GM23248 (cell line): ENCODE measurements around the gene CIDEB. TPM values are rescaled to one million over a fixed set of nuclear protein-coding genes. Genes with fewer than 3 reads are reported as not detected.

ENCODE experiments used
- DNase-seq: peaks from one replicate; pipeline ENCODE4 v3.0.0-alpha.2; 2015
- H2AFZ ChIP-seq: fragments of 200-600 bp; sonication (generic); 2 replicates; pipeline ENCODE4 v1.6.1; 2016; ENCODE audit warnings: antibody characterized with exemption
- H3F3A ChIP-seq: fragments of 200-600 bp; sonication (generic); 2 replicates; pipeline ENCODE4 v1.6.1; 2016; ENCODE audit warnings: mild to moderate bottlenecking, antibody characterized with exemption, mixed run types; ENCODE audit not compliant: insufficient read depth
- H3K27ac ChIP-seq: fragments of 200-600 bp; sonication (generic); 2 replicates; pipeline ENCODE4 v1.5.1; 2016; ENCODE audit warnings: mild to moderate bottlenecking
- H3K27me3 ChIP-seq: fragments of 200-600 bp; sonication (generic); replicated peaks from 2 replicates; pipeline ENCODE4 v1.6.1; 2016; ENCODE audit warnings: mild to moderate bottlenecking; ENCODE audit not compliant: insufficient read depth
- H3K36me3 ChIP-seq: fragments of 200-600 bp; sonication (generic); 2 replicates; pipeline ENCODE4 v1.6.1; 2016; ENCODE audit warnings: low read depth, mild to moderate bottlenecking
- H3K4me1 ChIP-seq: fragments of 200-600 bp; sonication (generic); 2 replicates; pipeline ENCODE4 v1.6.1; 2016; ENCODE audit warnings: mild to moderate bottlenecking; ENCODE audit not compliant: insufficient read depth
- H3K4me2 ChIP-seq: fragments of 200-600 bp; sonication (generic); one replicate; pipeline ENCODE4 v1.6.1; 2016; ENCODE audit warnings: mild to moderate bottlenecking; ENCODE audit not compliant: unreplicated experiment
- H3K4me3 ChIP-seq: fragments of 200-600 bp; sonication (generic); 2 replicates; pipeline ENCODE4 v1.5.1; 2016; ENCODE audit warnings: mild to moderate bottlenecking
- H3K79me2 ChIP-seq: fragments of 200-600 bp; sonication (generic); 2 replicates; pipeline ENCODE4 v1.6.1; 2016; ENCODE audit warnings: mild to moderate bottlenecking; ENCODE audit not compliant: insufficient read depth
- H3K9ac ChIP-seq: fragments of 200-600 bp; sonication (generic); 2 replicates; pipeline ENCODE4 v1.6.1; 2016; ENCODE audit warnings: mild to moderate bottlenecking
- H3K9me2 ChIP-seq: fragments of 200-600 bp; sonication (generic); 2 replicates; pipeline ENCODE4 v1.6.1; 2016; ENCODE audit warnings: mixed run types, mild to moderate bottlenecking, moderate library complexity; ENCODE audit not compliant: insufficient read depth
- H3K9me3 ChIP-seq: fragments of 200-600 bp; sonication (generic); one replicate; pipeline ENCODE4 v1.6.1; 2017; ENCODE audit warnings: low read depth
- H4K20me1 ChIP-seq: fragments of 200-600 bp; sonication (generic); 2 replicates; pipeline ENCODE4 v1.6.0; 2016; ENCODE audit not compliant: insufficient read depth
- EZH2 ChIP-seq: fragments of 200-600 bp; sonication (generic); IDR thresholded peaks from 2 replicates; pipeline ENCODE4 v1.6.1; 2018; ENCODE audit warnings: antibody characterized with exemption, mild to moderate bottlenecking; ENCODE audit not compliant: insufficient read depth, poor library complexity, severe bottlenecking
- EZH2phosphoT487 ChIP-seq: fragments of 200-600 bp; sonication (generic); IDR thresholded peaks from 2 replicates; pipeline ENCODE4 v1.6.1; 2018; ENCODE audit warnings: antibody characterized with exemption, moderate library complexity, mild to moderate bottlenecking, low read depth; ENCODE audit not compliant: insufficient read depth
- WGBS, 2 experiments: methylation state at CpG; one replicate each; pipeline ENCODE4 v1.1.6; 2015 to 2017; ENCODE audit warnings: low lambda C conversion rate in 2 of 2, low coverage in 1 of 2; ENCODE audit errors: missing lambda C conversion rate in 2 of 2; 5-methylcytosine and 5-hydroxymethylcytosine counted together
- in situ Hi-C: fragments of 300-500 bp; cut with MboI; formaldehyde crosslinking; loops from 2 replicates; pipeline ENCODE4 v1.15.0; 2020
- polyA plus RNA-seq: library from polyadenylated mRNA; unstranded; fragments of >200 nt; fragmentation: Nextera tagmentation; extraction: Ambion mirVana; gene quantifications from 2 replicates; pipeline ENCODE4 v1.2.1, GENCODE V29; 2016
- total RNA-seq: library from RNA; depleted of rRNA; stranded (reverse); fragments of >200 nt; shearing (Covaris generic); gene quantifications from 2 replicates; pipeline ENCODE4 v1.2.3, GENCODE V29; 2014

The CIDEB gene
- total and polyA plus RNA-seq, 2 experiments from 2014 or later: 1.2 to 2.1 TPM

DNA sequence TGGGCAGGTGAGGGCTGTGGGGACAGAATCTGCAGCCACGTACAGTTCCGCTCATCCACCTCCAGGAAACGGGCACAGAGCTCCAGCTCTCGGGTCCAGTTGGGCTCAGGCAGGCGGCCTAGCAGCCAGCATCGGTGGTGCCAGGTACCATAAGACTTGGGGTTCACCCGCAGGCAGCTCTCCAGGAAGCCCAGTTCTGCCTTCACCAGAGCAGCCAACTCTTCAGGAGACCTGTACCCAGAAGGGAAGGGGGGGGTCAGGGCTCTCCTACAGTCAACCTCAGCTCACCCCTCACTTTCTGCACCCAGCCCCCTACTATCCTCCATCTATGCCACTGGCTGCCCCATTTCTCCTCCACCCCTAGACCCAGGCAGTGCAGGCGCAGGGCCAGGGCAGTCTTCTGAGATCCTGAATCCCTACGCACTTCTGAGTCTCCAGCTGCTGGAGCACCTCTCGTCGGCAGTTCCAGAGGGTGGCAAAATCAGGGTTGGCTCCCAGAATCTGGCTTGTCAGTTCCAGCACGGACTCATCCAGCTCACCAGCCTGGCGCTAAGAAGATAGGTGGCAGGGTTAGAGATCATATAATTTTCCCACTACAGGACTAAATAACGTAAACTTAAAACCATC is 37.8 kb downstream of the CIDEB start:
- no peak for DNase-seq
- TF ChIP-seq EZH2phosphoT487 (no peak), EZH2 (no peak)

DNA sequence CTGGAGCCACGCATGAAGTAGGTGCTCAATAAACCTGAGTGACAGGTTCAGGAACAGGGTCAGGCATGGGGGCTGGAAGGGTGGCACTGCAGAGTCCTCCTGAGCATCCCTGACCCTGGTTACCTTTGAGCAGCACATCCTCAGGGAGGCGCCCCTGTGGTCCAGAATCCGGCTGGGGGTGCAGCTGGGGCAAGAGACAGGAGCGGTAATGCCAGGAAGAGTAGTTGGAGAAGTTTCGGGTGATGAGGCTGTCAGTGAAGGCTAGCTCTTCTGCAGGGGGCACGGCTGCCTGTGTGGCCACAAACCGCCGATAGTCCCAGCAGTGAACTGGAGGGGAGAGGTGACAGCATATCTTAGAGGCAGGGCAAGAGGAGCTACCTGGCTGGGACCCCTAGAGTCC is 38.4 kb downstream of the CIDEB start:
- no peaks in the 10 kb centered on the region for H3K36me3 ChIP-seq

More for the DNA sequence above, 37.8 kb downstream of the CIDEB start:
- Histone ChIP-seq H3K27me3 (no peaks in the 10 kb centered on the region), H2AFZ (no peak overlapping the region), H3K4me3 (no peak overlapping the region), H3K4me2 (no peak overlapping the region), H3K9me2 (no peaks in the 10 kb centered on the region), H3K9me3 (no peaks in the 10 kb centered on the region), H3K36me3 (no peaks in the 10 kb centered on the region), H3K79me2 (peaks cover 5% of the 10 kb centered on the region; the same call in 1 of the 2 replicates), H3F3A (no peaks in the 10 kb centered on the region), H3K4me1 (peaks cover 3% of the 10 kb centered on the region; the same call in 1 of the 2 replicates), H3K27ac (no peak overlapping the region), H4K20me1 (no peaks in the 10 kb centered on the region), H3K9ac (no peak overlapping the region)
- whole genome bisulfite sequencing, 2 experiments: 89 to 91% methylated on average over 14 of the region's 14 CpGs
- in situ Hi-C loops: no loop called here

DNA sequence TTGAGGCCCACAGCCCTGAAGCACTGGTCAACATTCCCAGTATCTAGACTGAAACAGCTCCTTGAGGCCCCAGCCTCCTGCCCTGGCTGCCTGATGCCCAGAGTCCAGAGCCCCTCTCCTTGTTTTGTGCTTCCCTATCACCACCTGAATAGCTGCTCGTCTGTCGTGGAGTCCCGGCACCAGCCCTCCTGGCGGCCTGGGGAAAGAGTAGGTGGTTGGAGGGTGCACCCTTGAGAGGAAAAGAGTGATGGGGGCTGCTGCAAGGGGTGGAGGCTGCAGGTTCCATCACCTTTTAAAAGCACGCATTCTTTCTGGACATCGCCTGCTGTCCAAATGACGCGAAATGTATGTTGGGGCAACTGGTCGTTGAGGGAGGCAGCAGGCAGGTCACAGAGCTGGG is 39.6 kb downstream of the CIDEB start:
- 87 to 91% methylated on average over 9 of the region's 9 CpGs for WGBS, 2 experiments
- H2AFZ ChIP-seq: no peak overlapping the region
- no peaks in the 10 kb centered on the region for H3K9me3 ChIP-seq
- H3K27me3 ChIP-seq: no peaks in the 10 kb centered on the region
- no peak overlapping the region for H3K4me3 ChIP-seq
- H3K9me2 ChIP-seq: no peaks in the 10 kb centered on the region
- TF ChIP-seq EZH2 (no peak), EZH2phosphoT487 (no peak)
- H3F3A ChIP-seq: no peaks in the 10 kb centered on the region
- H3K4me1 ChIP-seq: peaks cover 3% of the 10 kb centered on the region; the same call in 1 of the 2 replicates
- H4K20me1 ChIP-seq: no peaks in the 10 kb centered on the region
- no peak for DNase-seq
- no peak overlapping the region for H3K4me2 ChIP-seq
- in situ Hi-C loops: no loop called here
- no peak overlapping the region for H3K27ac ChIP-seq
- no peak overlapping the region for H3K9ac ChIP-seq
- peaks cover 5% of the 10 kb centered on the region; the same call in 1 of the 2 replicates for H3K79me2 ChIP-seq
- H3K36me3 ChIP-seq: no peaks in the 10 kb centered on the region

More for the DNA sequence above, 38.4 kb downstream of the CIDEB start:
- Histone ChIP-seq H3K79me2 (peaks cover 5% of the 10 kb centered on the region; the same call in 1 of the 2 replicates), H3F3A (no peaks in the 10 kb centered on the region), H3K4me1 (peaks cover 3% of the 10 kb centered on the region; the same call in 1 of the 2 replicates), H3K9me3 (no peaks in the 10 kb centered on the region), H4K20me1 (no peaks in the 10 kb centered on the region), H3K27me3 (no peaks in the 10 kb centered on the region), H2AFZ (no peak overlapping the region), H3K9me2 (no peaks in the 10 kb centered on the region), H3K4me3 (no peak overlapping the region), H3K4me2 (no peak overlapping the region), H3K27ac (no peak overlapping the region), H3K9ac (no peak overlapping the region)
- TF ChIP-seq EZH2: no peak
- no peak for TF ChIP-seq EZH2phosphoT487
- no peak for DNase-seq
- in situ Hi-C loops: no loop called here
- WGBS, 2 experiments: 81 to 84% methylated on average over 8 of the region's 8 CpGs

GRCh38 chr14:24267516-24267915 is 40.3 kb downstream of the CIDEB start:
- Histone ChIP-seq H3K4me1 (peaks cover 3% of the 10 kb centered on the region; the same call in 1 of the 2 replicates), H2AFZ (no peak overlapping the region), H3F3A (no peaks in the 10 kb centered on the region), H3K9me3 (no peaks in the 10 kb centered on the region), H4K20me1 (no peaks in the 10 kb centered on the region), H3K27me3 (no peaks in the 10 kb centered on the region), H3K79me2 (peaks cover 5% of the 10 kb centered on the region; the same call in 1 of the 2 replicates), H3K9me2 (no peaks in the 10 kb centered on the region), H3K4me3 (no peak overlapping the region), H3K9ac (no peak overlapping the region), H3K27ac (no peak overlapping the region), H3K36me3 (no peaks in the 10 kb centered on the region), H3K4me2 (no peak overlapping the region)
- 87 to 94% methylated on average over 9 of the region's 9 CpGs for WGBS, 2 experiments
- TF ChIP-seq EZH2phosphoT487 (no peak), EZH2 (no peak)
- in situ Hi-C loops: no loop called here
- no peak for DNase-seq
